Stimulated activated CD4-positive, alpha-beta T cell treated with anti-CD3 and anti-CD28 coated beads, TNF-alpha, amount 100 ng/mL, for 4 hours (primary cell): Measurements from ENCODE around the gene DET1.
"Not testable (repeated sequence)": the region's sequence is repeated elsewhere in the genome, so short reads cannot be mapped to it uniquely, and the experiment has no call there.

Experiments used
- DNase-seq, 3 experiments: peaks; one replicate each; pipeline ENCODE4 v3.0.0-alpha.2; 2020; ENCODE audit warnings: low read depth in 3 of 3

Gene DET1

GRCh38 chr15:88540350-88540749 is 6.1 kb downstream of the DET1 start:
- not testable (repeated sequence) for DNase-seq

- no peak for DNase-seq
Measured at GRCh38 chr15:88539441-88539840, 7.0 kb downstream of the DET1 start.

- DNase-seq, result no peak
Measured at GRCh38 chr15:88538972-88539371, 7.5 kb downstream of the DET1 start.

GRCh38 chr15:88537591-88538317 is 8.7 kb downstream of the DET1 start:
- no peak for DNase-seq

GRCh38 chr15:88535607-88536313 is 10.7 kb downstream of the DET1 start:
- DNase-seq, result no peak

- DNase-seq, result no peak
Measured at GRCh38 chr15:88535100-88535499, 11.4 kb downstream of the DET1 start.

- DNase-seq, result no peak
Measured at GRCh38 chr15:88533376-88533775, 13.1 kb downstream of the DET1 start.

- DNase-seq, result no peak
Measured at GRCh38 chr15:88529021-88529630, 17.4 kb downstream of the DET1 start.

- no peak for DNase-seq
Measured at GRCh38 chr15:88526247-88526879, 20.1 kb downstream of the DET1 start.

GRCh38 chr15:88525418-88525817 is 21.1 kb downstream of the DET1 start:
- no peak for DNase-seq

- not testable (repeated sequence) for DNase-seq
Measured at GRCh38 chr15:88524094-88524493, 22.4 kb downstream of the DET1 start.

- DNase-seq, result no peak
Measured at GRCh38 chr15:88518903-88519302, 27.6 kb downstream of the DET1 start.

- no peak for DNase-seq
Measured at GRCh38 chr15:88513195-88513594, 33.3 kb downstream of the DET1 start.

- DNase-seq, result no peak
Measured at GRCh38 chr15:88512601-88513000, 33.9 kb downstream of the DET1 start.

- DNase-seq, result no peak
Measured at GRCh38 chr15:88512078-88512477, 34.4 kb downstream of the DET1 start.

GRCh38 chr15:88511161-88511560 is 35.3 kb downstream of the DET1 start:
- DNase-seq, result no peak

- DNase-seq, result no peak
Measured at GRCh38 chr15:88509964-88510363, 36.5 kb downstream of the DET1 start.

- DNase-seq, result no peak
Measured at GRCh38 chr15:88509321-88509720, 37.2 kb downstream of the DET1 start.

GRCh38 chr15:88506628-88507027 is 39.9 kb downstream of the DET1 start:
- no peak for DNase-seq

- DNase-seq, result no peak
Measured at GRCh38 chr15:88505721-88506120, 40.8 kb downstream of the DET1 start.

GRCh38 chr15:88504445-88504844 is 42.0 kb downstream of the DET1 start:
- no peak for DNase-seq

GRCh38 chr15:88498996-88499395 is 47.5 kb downstream of the DET1 start:
- no peak for DNase-seq
